ENCODE data around the gene SLC17A7. TPM values are rescaled to one million over a fixed set of nuclear protein-coding genes. Genes with fewer than 3 reads are reported as not detected.

The SLC17A7 gene
- total and polyA plus RNA-seq, 2 of the 13 experiments (the other 11 are each of a cell fraction or from before 2014, with no cell fraction given) = 0.32 TPM; not detected in 1

- TF ChIP-seq CEBPG (CRISPR knock-in tag; IDR thresholded peaks at IDR 0.05) = no peak
- peak; percentile 79 for TF ChIP-seq POGK (CRISPR knock-in tag; conservative IDR thresholded peaks at IDR 0.05)
- peak; percentile 15; the same call in 1 of the 2 replicates for TF ChIP-seq SATB2 (CRISPR knock-in tag; IDR thresholded peaks at IDR 0.05)
- peak; percentile 89 for TF ChIP-seq GATAD1 (CRISPR knock-in tag; IDR thresholded peaks at IDR 0.05)
- no peak for TF ChIP-seq EED (CRISPR knock-in tag; IDR thresholded peaks at IDR 0.05)
- TF ChIP-seq CREBL2 (CRISPR knock-in tag; IDR thresholded peaks at IDR 0.05; ENCODE audit: borderline replicate concordance) = no peak; the same call in 1 of the 2 replicates
- no peak for TF ChIP-seq MBD4 (IDR thresholded peaks at IDR 0.05; ENCODE audit: borderline replicate concordance, low read length)
- no peak for TF ChIP-seq FOXP1 (IDR thresholded peaks at IDR 0.05)
- no peak for TF ChIP-seq FOXP1 (CRISPR knock-in tag; IDR thresholded peaks at IDR 0.05)
- no peak for TF ChIP-seq ZNF878 (CRISPR knock-in tag; IDR thresholded peaks at IDR 0.05)
- no peak for TF ChIP-seq SCMH1 (CRISPR knock-in tag; IDR thresholded peaks at IDR 0.05; ENCODE audit: borderline replicate concordance)
- peak; percentile 87 for TF ChIP-seq MXD1 (CRISPR knock-in tag; IDR thresholded peaks at IDR 0.05)
- TF ChIP-seq ZNF33B (CRISPR knock-in tag; IDR thresholded peaks at IDR 0.05) = 0 out of 2 replicates have a peak, but pooled peaks have one; percentile 50
- TF ChIP-seq SIX4 (CRISPR knock-in tag; IDR thresholded peaks at IDR 0.05) = no peak; the same call in 1 of the 2 replicates
- TF ChIP-seq NKX3-1 (CRISPR knock-in tag; IDR thresholded peaks at IDR 0.05) = 0 out of 2 replicates have a peak, but pooled peaks have one; percentile 39
- TF ChIP-seq NCOR1 (IDR thresholded peaks at IDR 0.05; ENCODE audit: borderline replicate concordance, low read length) = no peak
- TF ChIP-seq ZNF672 (CRISPR knock-in tag; IDR thresholded peaks at IDR 0.05) = no peak
- TF ChIP-seq ZNF225 (CRISPR knock-in tag; IDR thresholded peaks at IDR 0.05) = no peak
- no peak for TF ChIP-seq ZNF256 (CRISPR knock-in tag; conservative IDR thresholded peaks at IDR 0.05)
- no peak for TF ChIP-seq MAF1 (CRISPR knock-in tag; IDR thresholded peaks at IDR 0.05; ENCODE audit: borderline replicate concordance)
- TF ChIP-seq, protein P1, sequence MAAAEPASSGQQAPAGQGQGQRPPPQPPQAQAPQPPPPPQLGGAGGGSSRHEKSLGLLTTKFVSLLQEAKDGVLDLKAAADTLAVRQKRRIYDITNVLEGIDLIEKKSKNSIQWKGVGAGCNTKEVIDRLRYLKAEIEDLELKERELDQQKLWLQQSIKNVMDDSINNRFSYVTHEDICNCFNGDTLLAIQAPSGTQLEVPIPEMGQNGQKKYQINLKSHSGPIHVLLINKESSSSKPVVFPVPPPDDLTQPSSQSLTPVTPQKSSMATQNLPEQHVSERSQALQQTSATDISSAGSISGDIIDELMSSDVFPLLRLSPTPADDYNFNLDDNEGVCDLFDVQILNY (CRISPR knock-in tag; conservative IDR thresholded peaks at IDR 0.05) = peak; percentile 95
- no peak for TF ChIP-seq MTF1 (CRISPR knock-in tag; IDR thresholded peaks at IDR 0.05)
- TF ChIP-seq ATF7-NPFF (CRISPR knock-in tag; IDR thresholded peaks at IDR 0.05; ENCODE audit: low read depth) = peak; percentile 49; the same call in 1 of the 2 replicates
- TF ChIP-seq, protein P2, sequence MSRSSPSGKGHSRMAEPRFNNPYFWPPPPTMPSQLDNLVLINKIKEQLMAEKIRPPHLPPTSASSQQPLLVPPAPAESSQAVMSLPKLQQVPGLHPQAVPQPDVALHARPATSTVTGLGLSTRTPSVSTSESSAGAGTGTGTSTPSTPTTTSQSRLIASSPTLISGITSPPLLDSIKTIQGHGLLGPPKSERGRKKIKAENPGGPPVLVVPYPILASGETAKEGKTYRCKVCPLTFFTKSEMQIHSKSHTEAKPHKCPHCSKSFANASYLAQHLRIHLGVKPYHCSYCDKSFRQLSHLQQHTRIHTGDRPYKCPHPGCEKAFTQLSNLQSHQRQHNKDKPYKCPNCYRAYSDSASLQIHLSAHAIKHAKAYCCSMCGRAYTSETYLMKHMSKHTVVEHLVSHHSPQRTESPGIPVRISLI (CRISPR knock-in tag; IDR thresholded peaks at IDR 0.05; ENCODE audit: borderline replicate concordance) = no peak
- 0 out of 2 replicates have a peak, but pooled peaks have one; percentile 43 for TF ChIP-seq ZNF576 (CRISPR knock-in tag; IDR thresholded peaks at IDR 0.05)
- TF ChIP-seq GTF3A (CRISPR knock-in tag; conservative IDR thresholded peaks at IDR 0.05) = no peak
- no peak for TF ChIP-seq ZNF703 (CRISPR knock-in tag; IDR thresholded peaks at IDR 0.05; ENCODE audit: borderline replicate concordance)
- no peak for TF ChIP-seq CHD4 (IDR thresholded peaks at IDR 0.05; ENCODE audit: borderline replicate concordance, low read length)
Measured at GRCh38 chr19:49453013-49453756, 11.9 kb upstream of the SLC17A7 start, which contains the start of gene ALDH16A1 (continued).
